ENCODE data around the gene MEIS2. TPM values are rescaled to one million over a fixed set of nuclear protein-coding genes. Genes with fewer than 3 reads are reported as not detected.

The MEIS2 gene
- total and polyA plus RNA-seq, 2 experiments from 2014 or later: 0.27 TPM; not detected in 1

DNA sequence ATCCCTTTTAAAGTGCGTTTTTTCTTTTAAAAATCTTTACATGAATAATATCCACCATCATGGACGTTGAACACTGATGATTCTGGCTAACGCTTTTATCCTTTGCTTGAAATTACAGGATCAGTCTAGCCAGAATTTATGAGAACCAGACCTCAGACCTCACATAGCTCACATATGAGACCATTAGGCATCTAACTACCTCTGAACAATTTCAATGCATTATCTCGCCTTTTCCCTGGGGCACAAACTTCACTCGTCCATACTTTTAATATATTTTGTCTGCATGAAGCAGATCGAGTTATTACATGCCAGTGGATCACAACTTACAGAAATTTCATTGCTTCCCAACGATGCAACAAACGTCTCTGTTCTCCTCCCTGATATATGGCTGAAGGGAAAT lies 105.6 kb downstream of the MEIS2 start (continued):
- TF ChIP-seq JUNB (IDR thresholded peaks at IDR 0.05; ENCODE audit: unreplicated experiment) (no peak), ZNF331 (CRISPR knock-in tag; IDR thresholded peaks at IDR 0.05; ENCODE audit: low read depth) (no peak), ZNF114 (CRISPR knock-in tag; IDR thresholded peaks at IDR 0.05) (no peak)
- TF ChIP-seq, protein P1, sequence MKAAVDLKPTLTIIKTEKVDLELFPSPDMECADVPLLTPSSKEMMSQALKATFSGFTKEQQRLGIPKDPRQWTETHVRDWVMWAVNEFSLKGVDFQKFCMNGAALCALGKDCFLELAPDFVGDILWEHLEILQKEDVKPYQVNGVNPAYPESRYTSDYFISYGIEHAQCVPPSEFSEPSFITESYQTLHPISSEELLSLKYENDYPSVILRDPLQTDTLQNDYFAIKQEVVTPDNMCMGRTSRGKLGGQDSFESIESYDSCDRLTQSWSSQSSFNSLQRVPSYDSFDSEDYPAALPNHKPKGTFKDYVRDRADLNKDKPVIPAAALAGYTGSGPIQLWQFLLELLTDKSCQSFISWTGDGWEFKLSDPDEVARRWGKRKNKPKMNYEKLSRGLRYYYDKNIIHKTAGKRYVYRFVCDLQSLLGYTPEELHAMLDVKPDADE (IDR thresholded peaks at IDR 0.05): no peak

DNA sequence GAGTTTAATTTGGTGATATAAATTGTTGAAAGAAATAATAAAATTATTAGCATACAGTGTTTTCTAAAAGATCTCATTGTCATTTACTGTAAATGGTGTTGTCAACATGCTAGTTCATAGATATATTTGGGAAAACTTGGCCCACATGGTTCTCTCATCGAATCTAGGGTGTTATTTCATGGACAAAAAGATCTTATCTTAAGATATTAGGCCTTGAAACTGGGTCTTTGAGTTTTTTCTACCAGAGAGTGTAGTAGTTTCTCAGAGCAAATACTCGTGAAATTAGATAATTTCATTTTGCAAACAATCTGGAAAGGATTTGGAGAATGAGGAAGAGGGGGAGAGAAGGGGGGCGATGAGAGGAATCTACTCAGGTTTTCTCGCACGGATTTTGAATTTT lies 107.9 kb downstream of the MEIS2 start:
- H3K9me3 Mint-ChIP-seq: no peaks in the 10 kb centered on the region
- H3K4me1 ChIP-seq (ENCODE audit: insufficient read depth): no peaks in the 10 kb centered on the region
- TF ChIP-seq EZH2phosphoT487 (IDR thresholded peaks at IDR 0.05; ENCODE audit: unreplicated experiment) (no peak), ZNF114 (CRISPR knock-in tag; IDR thresholded peaks at IDR 0.05) (no peak), NANOG (IDR thresholded peaks at IDR 0.05; ENCODE audit: borderline replicate concordance) (no peak), ZNF331 (CRISPR knock-in tag; IDR thresholded peaks at IDR 0.05; ENCODE audit: low read depth) (no peak), JUNB (IDR thresholded peaks at IDR 0.05; ENCODE audit: unreplicated experiment) (no peak), CREB1 (CRISPR knock-in tag; IDR thresholded peaks at IDR 0.05; ENCODE audit: low read depth) (no peak), EZH2 (IDR thresholded peaks at IDR 0.05; ENCODE audit: low read depth, unreplicated experiment) (no peak), STAT1 (IDR thresholded peaks at IDR 0.05; ENCODE audit: unreplicated experiment) (no peak)
- TF ChIP-seq, protein P2, sequence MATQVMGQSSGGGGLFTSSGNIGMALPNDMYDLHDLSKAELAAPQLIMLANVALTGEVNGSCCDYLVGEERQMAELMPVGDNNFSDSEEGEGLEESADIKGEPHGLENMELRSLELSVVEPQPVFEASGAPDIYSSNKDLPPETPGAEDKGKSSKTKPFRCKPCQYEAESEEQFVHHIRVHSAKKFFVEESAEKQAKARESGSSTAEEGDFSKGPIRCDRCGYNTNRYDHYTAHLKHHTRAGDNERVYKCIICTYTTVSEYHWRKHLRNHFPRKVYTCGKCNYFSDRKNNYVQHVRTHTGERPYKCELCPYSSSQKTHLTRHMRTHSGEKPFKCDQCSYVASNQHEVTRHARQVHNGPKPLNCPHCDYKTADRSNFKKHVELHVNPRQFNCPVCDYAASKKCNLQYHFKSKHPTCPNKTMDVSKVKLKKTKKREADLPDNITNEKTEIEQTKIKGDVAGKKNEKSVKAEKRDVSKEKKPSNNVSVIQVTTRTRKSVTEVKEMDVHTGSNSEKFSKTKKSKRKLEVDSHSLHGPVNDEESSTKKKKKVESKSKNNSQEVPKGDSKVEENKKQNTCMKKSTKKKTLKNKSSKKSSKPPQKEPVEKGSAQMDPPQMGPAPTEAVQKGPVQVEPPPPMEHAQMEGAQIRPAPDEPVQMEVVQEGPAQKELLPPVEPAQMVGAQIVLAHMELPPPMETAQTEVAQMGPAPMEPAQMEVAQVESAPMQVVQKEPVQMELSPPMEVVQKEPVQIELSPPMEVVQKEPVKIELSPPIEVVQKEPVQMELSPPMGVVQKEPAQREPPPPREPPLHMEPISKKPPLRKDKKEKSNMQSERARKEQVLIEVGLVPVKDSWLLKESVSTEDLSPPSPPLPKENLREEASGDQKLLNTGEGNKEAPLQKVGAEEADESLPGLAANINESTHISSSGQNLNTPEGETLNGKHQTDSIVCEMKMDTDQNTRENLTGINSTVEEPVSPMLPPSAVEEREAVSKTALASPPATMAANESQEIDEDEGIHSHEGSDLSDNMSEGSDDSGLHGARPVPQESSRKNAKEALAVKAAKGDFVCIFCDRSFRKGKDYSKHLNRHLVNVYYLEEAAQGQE (IDR thresholded peaks at IDR 0.05; ENCODE audit: unreplicated experiment): no peak
- TF ChIP-seq, protein P3, sequence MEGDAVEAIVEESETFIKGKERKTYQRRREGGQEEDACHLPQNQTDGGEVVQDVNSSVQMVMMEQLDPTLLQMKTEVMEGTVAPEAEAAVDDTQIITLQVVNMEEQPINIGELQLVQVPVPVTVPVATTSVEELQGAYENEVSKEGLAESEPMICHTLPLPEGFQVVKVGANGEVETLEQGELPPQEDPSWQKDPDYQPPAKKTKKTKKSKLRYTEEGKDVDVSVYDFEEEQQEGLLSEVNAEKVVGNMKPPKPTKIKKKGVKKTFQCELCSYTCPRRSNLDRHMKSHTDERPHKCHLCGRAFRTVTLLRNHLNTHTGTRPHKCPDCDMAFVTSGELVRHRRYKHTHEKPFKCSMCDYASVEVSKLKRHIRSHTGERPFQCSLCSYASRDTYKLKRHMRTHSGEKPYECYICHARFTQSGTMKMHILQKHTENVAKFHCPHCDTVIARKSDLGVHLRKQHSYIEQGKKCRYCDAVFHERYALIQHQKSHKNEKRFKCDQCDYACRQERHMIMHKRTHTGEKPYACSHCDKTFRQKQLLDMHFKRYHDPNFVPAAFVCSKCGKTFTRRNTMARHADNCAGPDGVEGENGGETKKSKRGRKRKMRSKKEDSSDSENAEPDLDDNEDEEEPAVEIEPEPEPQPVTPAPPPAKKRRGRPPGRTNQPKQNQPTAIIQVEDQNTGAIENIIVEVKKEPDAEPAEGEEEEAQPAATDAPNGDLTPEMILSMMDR (conservative IDR thresholded peaks at IDR 0.05; ENCODE audit: low read depth in 2 of 2): no peak
- TF ChIP-seq, protein P4, sequence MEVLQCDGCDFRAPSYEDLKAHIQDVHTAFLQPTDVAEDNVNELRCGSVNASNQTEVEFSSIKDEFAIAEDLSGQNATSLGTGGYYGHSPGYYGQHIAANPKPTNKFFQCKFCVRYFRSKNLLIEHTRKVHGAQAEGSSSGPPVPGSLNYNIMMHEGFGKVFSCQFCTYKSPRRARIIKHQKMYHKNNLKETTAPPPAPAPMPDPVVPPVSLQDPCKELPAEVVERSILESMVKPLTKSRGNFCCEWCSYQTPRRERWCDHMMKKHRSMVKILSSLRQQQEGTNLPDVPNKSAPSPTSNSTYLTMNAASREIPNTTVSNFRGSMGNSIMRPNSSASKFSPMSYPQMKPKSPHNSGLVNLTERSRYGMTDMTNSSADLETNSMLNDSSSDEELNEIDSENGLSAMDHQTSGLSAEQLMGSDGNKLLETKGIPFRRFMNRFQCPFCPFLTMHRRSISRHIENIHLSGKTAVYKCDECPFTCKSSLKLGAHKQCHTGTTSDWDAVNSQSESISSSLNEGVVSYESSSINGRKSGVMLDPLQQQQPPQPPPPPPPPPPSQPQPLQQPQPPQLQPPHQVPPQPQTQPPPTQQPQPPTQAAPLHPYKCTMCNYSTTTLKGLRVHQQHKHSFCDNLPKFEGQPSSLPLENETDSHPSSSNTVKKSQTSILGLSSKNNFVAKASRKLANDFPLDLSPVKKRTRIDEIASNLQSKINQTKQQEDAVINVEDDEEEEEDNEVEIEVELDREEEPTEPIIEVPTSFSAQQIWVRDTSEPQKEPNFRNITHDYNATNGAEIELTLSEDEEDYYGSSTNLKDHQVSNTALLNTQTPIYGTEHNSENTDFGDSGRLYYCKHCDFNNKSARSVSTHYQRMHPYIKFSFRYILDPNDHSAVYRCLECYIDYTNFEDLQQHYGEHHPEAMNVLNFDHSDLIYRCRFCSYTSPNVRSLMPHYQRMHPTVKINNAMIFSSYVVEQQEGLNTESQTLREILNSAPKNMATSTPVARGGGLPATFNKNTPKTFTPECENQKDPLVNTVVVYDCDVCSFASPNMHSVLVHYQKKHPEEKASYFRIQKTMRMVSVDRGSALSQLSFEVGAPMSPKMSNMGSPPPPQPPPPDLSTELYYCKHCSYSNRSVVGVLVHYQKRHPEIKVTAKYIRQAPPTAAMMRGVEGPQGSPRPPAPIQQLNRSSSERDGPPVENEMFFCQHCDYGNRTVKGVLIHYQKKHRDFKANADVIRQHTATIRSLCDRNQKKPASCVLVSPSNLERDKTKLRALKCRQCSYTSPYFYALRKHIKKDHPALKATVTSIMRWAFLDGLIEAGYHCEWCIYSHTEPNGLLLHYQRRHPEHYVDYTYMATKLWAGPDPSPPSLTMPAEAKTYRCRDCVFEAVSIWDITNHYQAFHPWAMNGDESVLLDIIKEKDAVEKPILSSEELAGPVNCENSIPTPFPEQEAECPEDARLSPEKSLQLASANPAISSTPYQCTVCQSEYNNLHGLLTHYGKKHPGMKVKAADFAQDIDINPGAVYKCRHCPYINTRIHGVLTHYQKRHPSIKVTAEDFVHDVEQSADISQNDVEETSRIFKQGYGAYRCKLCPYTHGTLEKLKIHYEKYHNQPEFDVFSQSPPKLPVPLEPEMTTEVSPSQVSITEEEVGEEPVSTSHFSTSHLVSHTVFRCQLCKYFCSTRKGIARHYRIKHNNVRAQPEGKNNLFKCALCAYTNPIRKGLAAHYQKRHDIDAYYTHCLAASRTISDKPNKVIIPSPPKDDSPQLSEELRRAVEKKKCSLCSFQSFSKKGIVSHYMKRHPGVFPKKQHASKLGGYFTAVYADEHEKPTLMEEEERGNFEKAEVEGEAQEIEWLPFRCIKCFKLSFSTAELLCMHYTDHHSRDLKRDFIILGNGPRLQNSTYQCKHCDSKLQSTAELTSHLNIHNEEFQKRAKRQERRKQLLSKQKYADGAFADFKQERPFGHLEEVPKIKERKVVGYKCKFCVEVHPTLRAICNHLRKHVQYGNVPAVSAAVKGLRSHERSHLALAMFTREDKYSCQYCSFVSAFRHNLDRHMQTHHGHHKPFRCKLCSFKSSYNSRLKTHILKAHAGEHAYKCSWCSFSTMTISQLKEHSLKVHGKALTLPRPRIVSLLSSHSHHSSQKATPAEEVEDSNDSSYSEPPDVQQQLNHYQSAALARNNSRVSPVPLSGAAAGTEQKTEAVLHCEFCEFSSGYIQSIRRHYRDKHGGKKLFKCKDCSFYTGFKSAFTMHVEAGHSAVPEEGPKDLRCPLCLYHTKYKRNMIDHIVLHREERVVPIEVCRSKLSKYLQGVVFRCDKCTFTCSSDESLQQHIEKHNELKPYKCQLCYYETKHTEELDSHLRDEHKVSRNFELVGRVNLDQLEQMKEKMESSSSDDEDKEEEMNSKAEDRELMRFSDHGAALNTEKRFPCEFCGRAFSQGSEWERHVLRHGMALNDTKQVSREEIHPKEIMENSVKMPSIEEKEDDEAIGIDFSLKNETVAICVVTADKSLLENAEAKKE (CRISPR knock-in tag; IDR thresholded peaks at IDR 0.05): no peak

More for the DNA sequence above, 107.9 kb downstream of the MEIS2 start:
- H3K4me3 ChIP-seq: no peak overlapping the region
- H3K36me3 Mint-ChIP-seq (ENCODE audit: low read depth): no peaks in the 10 kb centered on the region
- H3F3A ChIP-seq (replicated peaks; ENCODE audit: low read depth): no peaks in the 10 kb centered on the region
- H3K4me2 ChIP-seq: no peak overlapping the region
- H3K27ac ChIP-seq (ENCODE audit: low read depth): no peak overlapping the region
- ATAC-seq: no peak
- DNase-seq (ENCODE audit: low spot score): no peak
- H3K27me3 ChIP-seq (ENCODE audit: insufficient read depth): no peaks in the 10 kb centered on the region
- H2AFZ ChIP-seq: no peak overlapping the region
- no peaks in the 10 kb centered on the region for H3K36me3 ChIP-seq (ENCODE audit: insufficient read depth)
- H3K27ac Mint-ChIP-seq: no peak overlapping the region
- H3K9me2 ChIP-seq (ENCODE audit: insufficient read depth): no peaks in the 10 kb centered on the region
- H3K4me3 Mint-ChIP-seq: no peak overlapping the region
- H4K20me1 ChIP-seq (replicated peaks; ENCODE audit: insufficient read depth): no peaks in the 10 kb centered on the region
- H3K27me3 Mint-ChIP-seq (ENCODE audit: insufficient read depth, low read depth, poor library complexity): no peaks in the 10 kb centered on the region
- H3K4me1 Mint-ChIP-seq: peaks cover 4% of the 10 kb centered on the region; the same call in 2 of the 3 replicates
- no peaks in the 10 kb centered on the region for H3K79me2 ChIP-seq (replicated peaks; ENCODE audit: insufficient read depth)
